Liver (tissue), 9 donors: ENCODE data around the gene GATD1. TPM values are rescaled to one million over a fixed set of nuclear protein-coding genes. Genes with fewer than 3 reads are reported as not detected.
A peak's percentile ranks its signal among the peaks of the same experiment; 100 is the strongest.

Experiments
- DNase-seq: peaks from one replicate; pipeline ENCODE4 v3.0.0-alpha.2; 2017; ENCODE audit warnings: low spot score
- H3K27ac ChIP-seq, 2 donors: one replicate each; pipeline ENCODE4 v1.7.0; 2013; ENCODE audit warnings: inconsistent platforms in 2 of 2, low read length in 2 of 2, control low read depth in 1 of 2, low read depth in 1 of 2, mild to moderate bottlenecking in 1 of 2
- H3K27me3 ChIP-seq, 4 donors: one replicate each; pipeline versions ENCODE4 v1.6.1 to v1.7.0; 2013; ENCODE audit warnings: low read length in 3 of 4, inconsistent platforms in 1 of 4, mild to moderate bottlenecking in 1 of 4, moderate library complexity in 1 of 4; ENCODE audit not compliant: control insufficient read depth in 4 of 4, insufficient read depth in 4 of 4
- H3K36me3 ChIP-seq, 4 donors: one replicate each; pipeline versions ENCODE4 v1.6.1 to v1.7.0; 2013; ENCODE audit warnings: low read length in 3 of 4, mild to moderate bottlenecking in 3 of 4, low read depth in 1 of 4, moderate library complexity in 1 of 4; ENCODE audit not compliant: control insufficient read depth in 4 of 4, insufficient read depth in 3 of 4
- H3K4me1 ChIP-seq, 4 donors: one replicate each; pipeline versions ENCODE4 v1.6.1 to v1.7.0; 2013; ENCODE audit warnings: low read length in 3 of 4, mild to moderate bottlenecking in 3 of 4, moderate library complexity in 1 of 4; ENCODE audit not compliant: control insufficient read depth in 4 of 4, insufficient read depth in 4 of 4
- H3K4me3 ChIP-seq, 3 donors: one replicate each; pipeline versions ENCODE4 v1.6.1 to v1.7.0; 2013; ENCODE audit warnings: low read length in 3 of 3, control low read depth in 1 of 3, low read depth in 1 of 3, mild to moderate bottlenecking in 1 of 3
- H3K9ac ChIP-seq, 2 donors: one replicate each; pipeline ENCODE4 v1.7.0; 2013; ENCODE audit warnings: low read length in 2 of 2, mild to moderate bottlenecking in 2 of 2, moderate library complexity in 2 of 2, control low read depth in 1 of 2, low read depth in 1 of 2
- H3K9me3 ChIP-seq, 4 donors: one replicate each; pipeline versions ENCODE4 v1.6.1 to v1.7.0; 2013; ENCODE audit warnings: low read length in 3 of 4; ENCODE audit not compliant: control insufficient read depth in 4 of 4
- ATF3 ChIP-seq: IDR thresholded peaks from 2 replicates; pipeline ENCODE4 v1.6.1; 2016; ENCODE audit warnings: antibody characterized with exemption
- CTCF ChIP-seq: fragments of 150-350 bp; IDR thresholded peaks from 2 replicates; pipeline ENCODE4 v1.5.1; 2017; ENCODE audit warnings: improper control_type of control experiment, low read depth, low read length; ENCODE audit not compliant: missing input control
- EGR1 ChIP-seq, 2 donors: IDR thresholded peaks; 2 replicates each; pipeline ENCODE4 v1.6.1; 2016 to 2018; ENCODE audit warnings: antibody characterized with exemption in 2 of 2, low read depth in 2 of 2
- FOXA1 ChIP-seq: IDR thresholded peaks from 2 replicates; pipeline ENCODE4 v1.6.1; 2016; ENCODE audit warnings: antibody characterized with exemption
- FOXA2 ChIP-seq: IDR thresholded peaks from 2 replicates; pipeline ENCODE4 v1.6.1; 2016; ENCODE audit warnings: antibody characterized with exemption
- GABPA ChIP-seq, 2 donors: IDR thresholded peaks in 1 of 2; conservative IDR thresholded peaks in 1 of 2; 2 replicates each; pipeline ENCODE4 v1.6.1; 2016; ENCODE audit warnings: antibody characterized with exemption in 2 of 2, mild to moderate bottlenecking in 1 of 2, moderate library complexity in 1 of 2
- HNF4A ChIP-seq, 2 donors: conservative IDR thresholded peaks; 2 replicates each; pipeline ENCODE4 v1.6.1; 2016; ENCODE audit warnings: antibody characterized with exemption in 2 of 2, mild to moderate bottlenecking in 2 of 2
- HNF4G ChIP-seq: IDR thresholded peaks from 2 replicates; pipeline ENCODE4 v1.6.1; 2016; ENCODE audit warnings: antibody characterized with exemption
- JUND ChIP-seq, 2 donors: IDR thresholded peaks; 2 replicates each; pipeline ENCODE4 v1.6.1; 2016; ENCODE audit warnings: antibody characterized with exemption in 2 of 2
- MAX ChIP-seq: IDR thresholded peaks from 2 replicates; pipeline ENCODE4 v1.6.1; 2016; ENCODE audit warnings: antibody characterized with exemption
- NR2F2 ChIP-seq: IDR thresholded peaks from 2 replicates; pipeline ENCODE4 v1.6.1; 2016; ENCODE audit warnings: antibody characterized with exemption
- RAD21 ChIP-seq, 2 donors: IDR thresholded peaks; 2 replicates each; pipeline ENCODE4 v1.6.1; 2016; ENCODE audit warnings: antibody characterized with exemption in 2 of 2, mild to moderate bottlenecking in 2 of 2
- REST ChIP-seq: IDR thresholded peaks from 2 replicates; pipeline ENCODE4 v1.6.1; 2016; ENCODE audit warnings: antibody characterized with exemption, mild to moderate bottlenecking
- RXRA ChIP-seq, 2 donors: IDR thresholded peaks; 2 replicates each; pipeline ENCODE4 v1.6.1; 2017 to 2018; ENCODE audit warnings: antibody characterized with exemption in 2 of 2, mild to moderate bottlenecking in 1 of 2
- SP1 ChIP-seq: IDR thresholded peaks from 2 replicates; pipeline ENCODE4 v1.6.1; 2018; ENCODE audit warnings: antibody characterized with exemption, mild to moderate bottlenecking
- TAF1 ChIP-seq: conservative IDR thresholded peaks from 2 replicates; pipeline ENCODE4 v1.6.1; 2016; ENCODE audit warnings: antibody characterized with exemption, mild to moderate bottlenecking
- YY1 ChIP-seq: IDR thresholded peaks from 2 replicates; pipeline ENCODE4 v1.6.1; 2016; ENCODE audit warnings: antibody characterized with exemption, mild to moderate bottlenecking
- ZBTB33 ChIP-seq: IDR thresholded peaks from 2 replicates; pipeline ENCODE4 v1.6.1; 2016; ENCODE audit warnings: antibody characterized with exemption
- WGBS: extraction: QIAGEN DNeasy Blood & Tissue Kit; methylation state at CpG from one replicate; pipeline ENCODE4 v1.1.7; 2013; 5-methylcytosine and 5-hydroxymethylcytosine counted together
- polyA plus RNA-seq, 2 donors: library from polyadenylated mRNA; stranded (reverse) in 1 of 2; unstranded in 1 of 2; fragments of 200-250 nt in 1 of 2; fragments of >200 nt in 1 of 2; fragmentation: Nextera tagmentation in 1 of 2; extraction: Ambion mirVana in 1 of 2; gene quantifications; one replicate each; pipeline versions ENCODE4 v1.2.1 to v1.2.3, GENCODE V29; 2013 to 2015
- total RNA-seq, 2 donors: library from RNA; depleted of rRNA; stranded (reverse); fragments of >200 nt; gene quantifications; one replicate each; pipeline ENCODE4 v1.2.3, GENCODE V29; 2014
- donor health status: healthy.
- donor health status: healthy.
- donor health status: healthy.
- donor health status: healthy.
- donor health status: healthy.

The GATD1 gene
- total and polyA plus RNA-seq, 4 donors, result 22.7 to 37.2 (median 24.6) TPM

- no peaks in the 10 kb centered on the region for H3K27me3 ChIP-seq
- TF ChIP-seq NR2F2, result peak; percentile 79
- peak; percentile 86 for TF ChIP-seq MAX
- TF ChIP-seq EGR1 (IDR thresholded peaks at IDR 0.05; ENCODE audit: low read depth in 2 of 2), result peak; percentile 16 to 83
- no peak for TF ChIP-seq CTCF
- peak in 1 of 2 donors; percentile 66 for TF ChIP-seq GABPA (IDR thresholded peaks at IDR 0.05 in 1 of 2, conservative IDR thresholded peaks at IDR 0.05 in 1 of 2)
- peak; percentile 62 for TF ChIP-seq YY1
- TF ChIP-seq SP1, result peak; percentile 99
- TF ChIP-seq RXRA (IDR thresholded peaks at IDR 0.05), result peak; percentile 98 to 100
- TF ChIP-seq FOXA1, result peak; percentile 72
- TF ChIP-seq ZBTB33, result no peak
- peak; percentile 46 to 49 for TF ChIP-seq RAD21 (IDR thresholded peaks at IDR 0.05)
- no peak for TF ChIP-seq TAF1
- peak; percentile 100 for TF ChIP-seq JUND (IDR thresholded peaks at IDR 0.05)
- peak; percentile 77 for TF ChIP-seq HNF4G
- peak; percentile 91 to 96 for TF ChIP-seq HNF4A (conservative IDR thresholded peaks at IDR 0.05)
- peak; percentile 79 for TF ChIP-seq REST
- no peak for TF ChIP-seq FOXA2
- peak; percentile 99 for TF ChIP-seq ATF3
- no peak for DNase-seq
- H3K4me1 ChIP-seq, result peaks cover 36 to 62% (median 50%) of the 10 kb centered on the region in 4 donors
- H3K27ac ChIP-seq, result peak overlapping the region; percentile 87 to 95
- H3K9me3 ChIP-seq, result no peaks in the 10 kb centered on the region
- WGBS, result 19% methylated on average over 11 of the region's 11 CpGs
- peak overlapping the region; percentile 62 to 85 for H3K9ac ChIP-seq
- H3K4me3 ChIP-seq, result peak overlapping the region; percentile 92 to 99 (median 98)
- H3K36me3 ChIP-seq, result peaks cover 0 to 18% (median 3%) of the 10 kb centered on the region in 4 donors
These were observed 43.6 kb upstream of the GATD1 start for GRCh38 chr11:820655-821511.
